Fibroblast of the conjunctiva (primary cell): ENCODE measurements around the gene CNPY1.

Experiments
- DNase-seq: peaks from one replicate; pipeline ENCODE4 v3.0.0-alpha.2; 2010; ENCODE audit warnings: low read depth

CNPY1 gene

DNA sequence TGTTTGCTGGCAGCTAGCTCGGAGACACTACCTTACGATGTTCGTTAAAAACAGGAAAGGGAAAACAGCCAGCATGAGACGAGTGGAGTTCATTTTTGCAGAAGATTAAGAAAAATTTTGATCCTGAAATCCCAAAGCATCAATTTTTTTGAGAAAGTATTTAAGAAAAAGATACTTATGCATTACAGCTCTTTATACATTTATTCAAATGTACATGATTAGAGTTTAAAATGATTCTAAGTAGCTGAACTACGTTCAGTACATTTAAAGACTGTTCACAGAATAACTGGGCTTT lies 34.7 kb downstream of the CNPY1 start:
- no peak for DNase-seq

- no peak for DNase-seq
Measured at GRCh38 chr7:155510975-155511701, 35.2 kb downstream of the CNPY1 start.

DNA sequence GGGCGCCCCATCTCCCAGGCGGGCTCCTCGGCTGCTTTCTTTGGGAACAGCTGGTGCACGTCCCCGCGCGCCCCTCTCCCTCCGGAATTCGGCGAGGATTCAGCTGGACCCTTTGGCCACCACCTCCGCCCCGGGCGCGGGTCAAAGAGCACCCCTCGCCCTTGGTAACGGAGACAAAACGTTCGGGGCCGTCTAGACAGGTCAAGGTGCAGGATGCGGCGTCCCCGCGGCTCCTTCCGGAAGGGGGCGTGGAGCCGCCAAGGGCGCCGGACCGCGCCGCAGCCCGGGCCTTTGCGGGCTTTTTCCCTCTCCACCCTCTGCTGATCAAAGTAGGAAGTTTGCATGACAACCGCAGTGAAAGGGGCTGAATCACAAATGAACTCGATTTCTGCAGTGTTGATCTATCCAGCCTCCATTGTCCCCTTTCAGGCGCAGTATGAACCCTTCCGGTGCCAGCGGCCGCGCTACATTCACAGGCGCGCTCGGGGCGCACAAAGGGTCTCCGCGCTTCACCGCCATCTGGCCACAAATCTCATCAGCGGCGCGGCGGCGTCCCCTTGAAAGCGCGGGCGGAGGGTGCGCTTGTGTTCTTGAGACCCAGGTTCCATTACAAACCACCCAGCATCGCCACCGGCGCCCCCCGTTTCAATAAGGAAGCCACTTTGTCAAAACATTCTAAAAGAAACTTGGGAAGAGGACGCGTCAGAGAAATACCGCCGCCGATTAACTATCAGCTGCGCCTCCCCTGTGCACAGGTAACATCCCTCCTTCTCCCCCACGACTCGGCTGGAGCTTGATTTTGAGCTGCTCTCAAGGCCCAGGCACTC lies 36.4 kb downstream of the CNPY1 start:
- no peak for DNase-seq

DNA sequence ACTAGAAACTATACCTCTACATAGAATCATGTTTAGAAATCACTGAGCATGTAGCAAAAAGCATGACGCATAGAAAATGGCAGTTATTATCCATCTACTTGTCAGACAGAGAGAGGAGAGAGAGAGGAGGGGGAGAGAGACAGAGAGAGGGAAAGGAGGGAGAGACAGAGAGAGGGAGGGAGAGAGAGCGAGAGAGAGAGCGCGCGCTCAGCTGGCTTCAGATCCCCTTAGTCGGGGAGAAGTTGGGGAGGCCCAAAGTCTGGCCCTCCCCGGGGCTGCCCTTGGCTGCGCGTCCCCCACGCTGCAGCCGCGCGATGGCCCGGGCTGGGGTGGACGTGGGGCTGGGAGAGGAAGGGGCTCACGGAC lies 37.0 kb downstream of the CNPY1 start:
- DNase-seq, result no peak

- DNase-seq, result no peak
Measured at GRCh38 chr7:155508376-155509358, 37.7 kb downstream of the CNPY1 start.

GRCh38 chr7:155507576-155507975 lies 38.8 kb downstream of the CNPY1 start:
- no peak for DNase-seq

- no peak for DNase-seq
Measured at GRCh38 chr7:155506854-155507337, 39.5 kb downstream of the CNPY1 start.

GRCh38 chr7:155505422-155505793 lies 41.0 kb downstream of the CNPY1 start:
- no peak for DNase-seq

- no peak for DNase-seq
Measured at GRCh38 chr7:155497149-155497901, 49.0 kb downstream of the CNPY1 start.

GRCh38 chr7:155496267-155497005 lies 49.9 kb downstream of the CNPY1 start:
- DNase-seq, result no peak

DNA sequence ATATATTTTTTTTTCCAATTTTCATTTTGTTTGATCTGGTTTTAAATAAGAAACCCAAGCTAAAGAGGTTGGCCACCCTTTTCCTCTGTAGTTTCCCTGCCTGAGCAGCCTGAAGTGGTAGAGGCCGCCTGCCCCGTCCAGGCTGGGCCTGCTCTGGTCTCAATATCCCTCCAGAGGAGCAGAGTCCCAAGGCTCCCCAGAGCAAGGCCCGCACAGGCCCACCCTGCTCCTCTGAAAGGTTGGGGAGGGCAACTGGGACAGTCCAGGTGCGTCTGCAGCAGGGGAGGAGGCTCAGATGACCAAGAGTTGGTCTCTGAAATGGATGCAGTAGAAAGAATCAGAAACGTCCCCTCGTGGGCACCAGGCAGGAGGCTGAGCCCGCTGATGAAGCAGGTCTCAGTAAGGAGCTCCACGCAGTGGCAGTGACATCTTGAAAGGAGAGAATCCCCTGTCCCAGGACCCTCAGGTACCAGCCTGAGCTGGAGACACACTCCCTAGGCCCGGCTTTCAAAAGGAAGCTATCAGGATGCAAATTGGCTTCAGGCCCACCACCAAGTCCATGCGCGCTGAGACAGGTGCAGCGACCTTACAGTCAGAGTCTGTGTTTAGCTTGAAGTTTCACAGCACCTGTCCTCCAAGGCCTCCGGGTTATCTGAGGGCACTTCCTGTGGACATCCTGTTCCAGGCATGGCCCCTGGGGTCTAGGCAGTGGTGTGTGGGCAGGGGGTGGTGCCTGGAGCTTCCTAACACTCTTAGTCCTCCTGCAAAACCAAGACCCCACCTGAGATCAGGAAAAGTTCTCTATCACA lies 50.7 kb downstream of the CNPY1 start:
- no peak for DNase-seq

GRCh38 chr7:155494551-155494950 lies 51.8 kb downstream of the CNPY1 start:
- DNase-seq, result no peak

DNA sequence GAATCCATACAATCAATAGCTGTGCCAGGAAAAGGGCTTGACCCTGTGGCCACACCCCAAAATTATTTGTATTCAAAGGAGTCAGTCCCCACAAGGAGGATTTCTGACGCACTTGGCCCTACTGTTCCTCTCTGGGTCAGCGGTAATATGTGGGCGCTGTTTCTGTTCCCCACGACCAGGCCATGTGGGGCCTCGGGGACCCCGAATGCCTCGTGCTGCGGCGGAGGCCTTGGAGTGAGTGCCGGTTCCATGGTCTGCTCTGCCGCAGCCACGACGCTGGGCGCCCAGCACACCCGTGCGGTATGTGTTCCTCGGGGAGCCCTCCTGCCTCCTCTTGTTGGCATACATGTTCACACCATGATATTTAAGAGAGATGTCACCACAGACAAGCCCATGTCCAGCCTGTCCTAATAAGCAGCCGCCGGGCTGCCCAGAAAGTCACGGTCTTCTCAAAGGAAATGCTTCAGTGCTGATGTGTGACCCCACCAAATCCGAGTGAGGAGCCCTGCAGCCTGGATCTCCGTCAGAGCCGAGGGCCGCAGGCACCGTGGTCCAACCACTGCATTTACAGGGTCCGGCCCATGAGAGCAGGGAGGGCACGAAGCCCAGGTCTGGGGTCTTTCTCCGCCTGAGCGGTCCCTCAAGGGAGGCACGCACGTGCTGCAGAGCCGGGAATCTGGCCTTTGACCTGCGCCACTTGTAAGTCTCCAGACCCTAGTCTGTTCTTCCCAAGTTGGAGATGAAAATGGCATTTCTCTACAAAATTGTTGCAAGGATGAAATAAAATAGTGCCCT lies 52.4 kb downstream of the CNPY1 start:
- DNase-seq, result no peak

- no peak for DNase-seq
Measured at GRCh38 chr7:155491812-155492211, 54.5 kb downstream of the CNPY1 start.

DNA sequence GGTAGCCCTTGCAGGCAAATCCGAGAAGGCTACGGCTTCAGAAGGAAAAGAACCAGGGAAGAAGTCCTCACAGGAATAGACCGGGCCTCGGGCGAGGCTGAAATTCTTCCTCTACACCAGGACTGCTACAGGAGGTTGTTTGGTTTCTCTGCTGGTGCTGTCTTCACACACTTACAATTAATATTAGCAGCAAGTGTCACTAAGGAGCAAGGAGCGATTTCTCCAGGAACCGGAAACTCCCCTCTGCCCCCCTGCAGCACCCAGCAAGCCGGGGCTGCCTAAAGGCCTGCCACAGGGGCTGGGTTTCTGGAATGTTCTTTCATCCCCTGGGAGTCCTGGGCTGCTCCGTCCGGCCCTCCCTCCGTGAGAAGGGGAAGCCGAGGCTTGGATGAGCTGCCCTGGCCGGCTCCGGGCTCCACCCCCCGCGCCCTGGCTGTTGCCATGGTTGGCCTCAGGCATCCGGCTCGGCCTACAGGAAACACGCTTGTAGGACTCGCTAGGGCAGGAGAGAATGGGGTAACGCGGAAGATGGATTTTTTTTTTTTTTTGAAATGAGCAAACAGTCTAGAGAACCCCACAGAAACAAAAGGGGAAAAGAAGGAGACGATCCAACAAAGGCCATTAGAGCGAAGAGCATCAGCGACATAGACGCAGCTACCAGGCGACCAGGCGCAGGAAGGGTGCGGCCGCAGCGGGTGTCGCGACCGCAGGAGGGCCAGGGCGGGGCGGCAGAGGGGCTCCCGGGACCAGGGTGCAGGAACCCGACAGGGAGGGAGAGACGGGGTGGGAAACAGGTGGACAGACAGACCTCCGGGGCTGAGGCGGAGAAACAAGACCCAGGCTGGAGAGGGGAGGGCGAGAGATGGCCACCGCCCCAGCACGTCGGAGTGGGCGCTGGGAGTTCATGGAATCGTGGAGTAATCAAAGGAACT lies 55.4 kb downstream of the CNPY1 start:
- DNase-seq, result no peak

GRCh38 chr7:155489862-155490696 lies 56.3 kb downstream of the CNPY1 start:
- DNase-seq, result no peak

- no peak for DNase-seq
Measured at GRCh38 chr7:155489158-155489840, 57.1 kb downstream of the CNPY1 start.
